Kidney (tissue), 14 donors: Measurements from ENCODE around the gene HS1BP3. TPM values are rescaled to one million over a fixed set of nuclear protein-coding genes. Genes with fewer than 3 reads are reported as not detected.

Experiments used
- DNase-seq, 5 donors: peaks; one replicate each; pipeline ENCODE4 v3.0.0-alpha.2; 2013 to 2020
- FAIRE-seq: peaks from 2 replicates; lab custom pipeline; 2012; peaks lifted over from hg19 to GRCh38; lab: Jason Lieb, UNC
- H3K27ac ChIP-seq, 2 donors: one replicate each; pipeline ENCODE4 v1.7.0; 2013; ENCODE audit warnings: low read depth in 2 of 2, low read length in 2 of 2, inconsistent platforms in 1 of 2
- H3K27me3 ChIP-seq: one replicate; pipeline ENCODE4 v1.7.1; 2013; ENCODE audit warnings: low read length, inconsistent platforms; ENCODE audit not compliant: control insufficient read depth, insufficient read depth
- H3K36me3 ChIP-seq, 3 donors: one replicate each; pipeline versions ENCODE4 v1.7.0 to v1.7.1; 2013; ENCODE audit warnings: low read length in 3 of 3, control low read depth in 1 of 3, inconsistent platforms in 1 of 3; ENCODE audit not compliant: insufficient read depth in 3 of 3, control insufficient read depth in 2 of 3
- H3K4me1 ChIP-seq, 3 donors: one replicate each; pipeline versions ENCODE4 v1.7.0 to v1.7.1; 2013; ENCODE audit warnings: low read length in 3 of 3, inconsistent platforms in 1 of 3, low read depth in 1 of 3; ENCODE audit not compliant: control insufficient read depth in 2 of 3, insufficient read depth in 2 of 3
- H3K4me3 ChIP-seq, 3 donors: one replicate each; pipeline versions ENCODE4 v1.7.0 to v1.8.1; 2013; ENCODE audit warnings: low read length in 3 of 3, control low read depth in 1 of 3, inconsistent platforms in 1 of 3
- H3K9ac ChIP-seq, 3 donors: one replicate each; pipeline versions ENCODE4 v1.7.0 to v1.7.1; 2013; ENCODE audit warnings: low read length in 3 of 3, control low read depth in 1 of 3, inconsistent platforms in 1 of 3
- H3K9me3 ChIP-seq, 3 donors: one replicate each; pipeline versions ENCODE4 v1.7.0 to v1.7.1; 2013; ENCODE audit warnings: low read length in 3 of 3, control low read depth in 1 of 3, inconsistent platforms in 1 of 3; ENCODE audit not compliant: control insufficient read depth in 2 of 3, insufficient read depth in 1 of 3
- intact Hi-C: fragments of 100-400 bp; cut with DNase I; formaldehyde crosslinking; loops from one replicate; pipeline ENCODE4 v1.11.1; 2022
- polyA plus RNA-seq: library from polyadenylated mRNA; stranded (reverse); fragments of 350-450 nt; fragmentation: Illumina TruSeq; extraction: RNeasy Lipid Tissue Mini Kit (QIAGEN cat#74804); gene quantifications from one replicate; pipeline ENCODE4 v1.2.3, GENCODE V29; 2014; ENCODE audit warnings: low read depth, low replicate concordance; ENCODE audit not compliant: insufficient read depth
- total RNA-seq: library from RNA; stranded (reverse); fragmentation: NEBNext Ultra II Directional; extraction: Animal tissue kit (Norgen Biotek cat#: 25700); gene quantifications from one replicate; pipeline ENCODE4 v1.2.1, GENCODE V29; 2021
- TF ChIP-seq, protein P1 (sequence below): IDR thresholded peaks from 3 replicates; pipeline ENCODE4 v1.5.1; 2012; ENCODE audit warnings: mild to moderate bottlenecking, moderate library complexity, borderline replicate concordance; ENCODE audit not compliant: insufficient read depth; ENCODE audit errors: extremely low read depth
- donor health status: control.
- donor health status: control.
- donor health status: control.
- donor health status: control.
- donor health status: control.
- donor health status: DM: yes; HTN: yes; CAD: no.
- donor health status: Normal renal cell carcinoma (clear cell type).

The HS1BP3 gene
- total and polyA plus RNA-seq, 2 donors from 2014 or later, result 35.5 to 37.5 TPM

DNA sequence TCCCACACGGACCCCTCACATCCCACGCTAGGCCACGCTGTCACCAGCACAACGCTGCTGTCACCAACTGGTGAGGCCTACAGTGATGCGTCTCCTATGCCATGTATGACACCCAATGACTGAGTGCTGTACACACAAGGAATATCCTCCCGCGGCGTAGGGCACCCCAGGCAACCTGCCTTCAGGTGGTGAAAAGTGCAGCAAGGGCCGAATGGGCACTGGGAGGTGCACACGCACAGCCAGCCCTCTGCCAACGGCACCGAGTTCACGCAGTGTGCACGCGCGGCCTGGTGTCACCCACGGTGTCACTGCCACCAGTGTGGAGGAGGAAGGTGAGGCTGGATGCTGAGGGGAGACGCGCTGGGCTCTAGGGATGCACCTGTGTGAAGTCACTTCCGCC is 4.5 kb downstream of the HS1BP3 start:
- FAIRE-seq, result no peak
- no peaks in the 10 kb centered on the region for H3K27me3 ChIP-seq
- DNase-seq, result peak in 1 of 5 donors; percentile 49
- no peaks in the 10 kb centered on the region for H3K9me3 ChIP-seq
- H3K4me1 ChIP-seq, result peaks cover 2 to 36% (median 18%) of the 10 kb centered on the region in 3 donors
- TF ChIP-seq, protein P1, sequence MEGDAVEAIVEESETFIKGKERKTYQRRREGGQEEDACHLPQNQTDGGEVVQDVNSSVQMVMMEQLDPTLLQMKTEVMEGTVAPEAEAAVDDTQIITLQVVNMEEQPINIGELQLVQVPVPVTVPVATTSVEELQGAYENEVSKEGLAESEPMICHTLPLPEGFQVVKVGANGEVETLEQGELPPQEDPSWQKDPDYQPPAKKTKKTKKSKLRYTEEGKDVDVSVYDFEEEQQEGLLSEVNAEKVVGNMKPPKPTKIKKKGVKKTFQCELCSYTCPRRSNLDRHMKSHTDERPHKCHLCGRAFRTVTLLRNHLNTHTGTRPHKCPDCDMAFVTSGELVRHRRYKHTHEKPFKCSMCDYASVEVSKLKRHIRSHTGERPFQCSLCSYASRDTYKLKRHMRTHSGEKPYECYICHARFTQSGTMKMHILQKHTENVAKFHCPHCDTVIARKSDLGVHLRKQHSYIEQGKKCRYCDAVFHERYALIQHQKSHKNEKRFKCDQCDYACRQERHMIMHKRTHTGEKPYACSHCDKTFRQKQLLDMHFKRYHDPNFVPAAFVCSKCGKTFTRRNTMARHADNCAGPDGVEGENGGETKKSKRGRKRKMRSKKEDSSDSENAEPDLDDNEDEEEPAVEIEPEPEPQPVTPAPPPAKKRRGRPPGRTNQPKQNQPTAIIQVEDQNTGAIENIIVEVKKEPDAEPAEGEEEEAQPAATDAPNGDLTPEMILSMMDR, result no peak
- peaks cover 0 to 14% (median 6%) of the 10 kb centered on the region in 3 donors for H3K36me3 ChIP-seq
- H3K4me3 ChIP-seq, result no peak overlapping the region
- H3K9ac ChIP-seq, result no peak overlapping the region
- H3K27ac ChIP-seq, result no peak overlapping the region
- intact Hi-C loops, result no loop called here

DNA sequence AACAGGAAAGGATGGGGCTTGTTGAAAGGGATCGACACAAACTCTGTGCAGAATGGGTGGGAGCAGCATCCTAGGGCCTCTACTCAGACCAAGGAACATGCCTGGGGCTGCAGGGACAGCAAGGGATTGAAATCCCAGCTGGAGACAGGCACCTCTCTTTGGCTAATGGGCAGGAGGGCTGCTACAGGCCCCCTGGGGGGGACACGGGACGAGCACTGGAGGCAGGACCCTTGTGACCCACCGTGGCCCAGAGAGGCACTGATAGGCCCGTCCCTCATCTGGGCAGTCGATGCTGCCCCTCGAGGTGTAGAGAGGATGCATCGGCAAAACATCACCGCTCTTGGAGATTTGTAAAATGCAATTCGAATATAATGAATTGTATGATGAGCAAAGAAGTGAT is 5.1 kb downstream of the HS1BP3 start:
- peaks cover 2 to 36% (median 17%) of the 10 kb centered on the region in 3 donors for H3K4me1 ChIP-seq
- H3K9me3 ChIP-seq, result no peaks in the 10 kb centered on the region
- peaks cover 0 to 16% (median 9%) of the 10 kb centered on the region in 3 donors for H3K36me3 ChIP-seq
- H3K9ac ChIP-seq, result no peak overlapping the region
- H3K27me3 ChIP-seq, result no peaks in the 10 kb centered on the region
- no peak overlapping the region for H3K27ac ChIP-seq
- H3K4me3 ChIP-seq, result no peak overlapping the region
- FAIRE-seq (no peak), DNase-seq (peak in 1 of 5 donors; percentile 53)
- TF ChIP-seq, protein P1, result no peak
- intact Hi-C loops, result no loop called here

DNA sequence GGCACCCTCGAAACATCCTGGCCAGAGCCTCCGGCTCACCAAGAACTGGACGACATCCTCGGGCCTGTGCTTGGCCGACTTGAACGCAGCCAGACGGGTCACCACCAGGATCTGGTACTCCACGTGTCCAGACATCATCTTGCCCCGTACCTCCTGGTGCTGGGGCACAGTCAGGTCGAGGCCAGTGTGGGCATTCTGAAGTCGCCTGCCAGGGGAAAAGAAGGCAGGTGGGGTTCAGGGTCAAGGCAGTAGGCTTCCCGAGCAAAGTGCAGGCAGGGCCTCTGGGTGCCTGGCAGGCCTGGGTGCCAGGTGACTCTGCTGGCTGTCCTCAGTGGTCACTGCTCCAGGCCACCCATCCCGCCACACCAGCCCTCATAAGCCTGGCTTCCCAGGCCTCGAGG is 5.6 kb downstream of the HS1BP3 start:
- Histone ChIP-seq H3K4me1 (peaks cover 2 to 34% (median 16%) of the 10 kb centered on the region in 3 donors), H3K27me3 (no peaks in the 10 kb centered on the region), H3K27ac (no peak overlapping the region), H3K9ac (no peak overlapping the region), H3K4me3 (no peak overlapping the region), H3K9me3 (no peaks in the 10 kb centered on the region), H3K36me3 (peaks cover 0 to 20% (median 9%) of the 10 kb centered on the region in 3 donors)
- FAIRE-seq (no peak), DNase-seq (peak in 1 of 5 donors; percentile 57)
- intact Hi-C loops, result no loop called here
- TF ChIP-seq, protein P1, result no peak

DNA sequence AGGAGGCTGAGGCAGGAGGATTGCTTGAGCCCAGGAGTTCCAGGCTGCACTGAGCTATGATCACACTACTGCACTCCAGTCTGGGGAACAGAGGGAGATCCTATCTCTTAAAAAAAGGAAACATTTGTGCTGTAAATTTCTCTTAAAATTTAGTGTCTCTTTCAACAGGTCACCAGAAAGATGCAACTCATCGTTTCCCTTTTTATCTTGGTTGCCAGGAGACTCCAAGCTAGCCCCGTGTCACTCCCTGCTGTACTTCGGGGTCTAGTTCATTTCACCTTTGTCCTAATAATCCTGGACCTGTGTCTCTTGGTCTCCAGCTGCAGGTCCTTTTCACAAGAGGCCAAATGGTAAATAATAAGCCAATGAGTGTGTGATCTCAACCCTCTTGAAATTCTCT is 7.1 kb downstream of the HS1BP3 start:
- Histone ChIP-seq H3K36me3 (peaks cover 0 to 24% (median 12%) of the 10 kb centered on the region in 3 donors), H3K27ac (no peak overlapping the region)

More for the DNA sequence above, 7.1 kb downstream of the HS1BP3 start:
- peaks cover 0 to 20% (median 8%) of the 10 kb centered on the region in 3 donors for H3K4me1 ChIP-seq
- DNase-seq, result no peak
- H3K27me3 ChIP-seq, result no peaks in the 10 kb centered on the region
- no peak overlapping the region for H3K9ac ChIP-seq
- no peak overlapping the region for H3K4me3 ChIP-seq
- intact Hi-C loops, result no loop called here
- FAIRE-seq, result no peak
- TF ChIP-seq, protein P1, result no peak
- no peaks in the 10 kb centered on the region for H3K9me3 ChIP-seq
